AG09309 (cell line): ENCODE results near the gene MBNL3.

ENCODE experiments used
- DNase-seq: peaks from one replicate; pipeline ENCODE4 v3.0.0-alpha.2; 2010; ENCODE audit warnings: low read depth
- H3K4me3 ChIP-seq: 2 replicates; pipeline ENCODE4 v1.5.1; 2011; ENCODE audit warnings: mild to moderate bottlenecking, low read depth, low read length, moderate library complexity; ENCODE audit not compliant: control insufficient read depth
- TF ChIP-seq, protein P1 (sequence below): IDR thresholded peaks from 2 replicates; pipeline ENCODE4 v1.5.1; 2011; ENCODE audit warnings: mild to moderate bottlenecking, low read depth, low read length, inconsistent platforms; ENCODE audit not compliant: insufficient read depth, control insufficient read depth; ENCODE audit errors: missing control alignments

The MBNL3 gene

GRCh38 chrX:132433001-132433400 is 55.8 kb downstream of the MBNL3 start:
- no peak for DNase-seq
- TF ChIP-seq, protein P1, sequence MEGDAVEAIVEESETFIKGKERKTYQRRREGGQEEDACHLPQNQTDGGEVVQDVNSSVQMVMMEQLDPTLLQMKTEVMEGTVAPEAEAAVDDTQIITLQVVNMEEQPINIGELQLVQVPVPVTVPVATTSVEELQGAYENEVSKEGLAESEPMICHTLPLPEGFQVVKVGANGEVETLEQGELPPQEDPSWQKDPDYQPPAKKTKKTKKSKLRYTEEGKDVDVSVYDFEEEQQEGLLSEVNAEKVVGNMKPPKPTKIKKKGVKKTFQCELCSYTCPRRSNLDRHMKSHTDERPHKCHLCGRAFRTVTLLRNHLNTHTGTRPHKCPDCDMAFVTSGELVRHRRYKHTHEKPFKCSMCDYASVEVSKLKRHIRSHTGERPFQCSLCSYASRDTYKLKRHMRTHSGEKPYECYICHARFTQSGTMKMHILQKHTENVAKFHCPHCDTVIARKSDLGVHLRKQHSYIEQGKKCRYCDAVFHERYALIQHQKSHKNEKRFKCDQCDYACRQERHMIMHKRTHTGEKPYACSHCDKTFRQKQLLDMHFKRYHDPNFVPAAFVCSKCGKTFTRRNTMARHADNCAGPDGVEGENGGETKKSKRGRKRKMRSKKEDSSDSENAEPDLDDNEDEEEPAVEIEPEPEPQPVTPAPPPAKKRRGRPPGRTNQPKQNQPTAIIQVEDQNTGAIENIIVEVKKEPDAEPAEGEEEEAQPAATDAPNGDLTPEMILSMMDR = no peak
- H3K4me3 ChIP-seq = no peak overlapping the region

GRCh38 chrX:132428896-132429295 is 59.9 kb downstream of the MBNL3 start:
- TF ChIP-seq, protein P1 = no peak
- no peak for DNase-seq
- no peak overlapping the region for H3K4me3 ChIP-seq

- no peak overlapping the region for H3K4me3 ChIP-seq
- TF ChIP-seq, protein P1 = no peak
- peak; percentile 29 for DNase-seq
These were observed 62.0 kb downstream of the MBNL3 start for GRCh38 chrX:132426695-132427281.

DNA sequence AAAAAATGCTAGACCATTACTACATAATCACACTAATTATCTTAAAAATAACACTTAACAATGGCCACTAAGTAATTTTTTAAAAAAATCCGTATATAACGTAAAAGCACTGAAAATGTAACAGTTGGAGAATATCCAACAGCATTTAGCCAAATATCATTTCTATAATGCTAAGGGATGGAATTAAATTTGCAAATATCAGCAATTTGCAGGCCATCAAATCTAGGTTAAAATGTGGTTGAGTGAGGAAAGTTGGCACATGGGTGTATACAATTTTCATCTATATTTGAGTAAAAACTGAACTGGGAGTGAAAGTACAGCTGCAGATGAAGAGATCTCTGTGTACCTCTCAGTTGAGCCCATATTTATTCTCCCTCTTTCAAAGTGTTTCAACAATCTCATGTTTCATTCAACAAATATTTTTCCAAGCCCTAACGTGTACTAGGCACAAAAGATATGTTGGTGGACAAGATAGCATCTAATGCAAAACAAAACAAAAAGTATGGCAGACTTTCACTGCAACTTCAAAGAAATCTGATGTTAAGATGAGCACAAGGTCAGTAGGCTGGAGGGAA is 63.0 kb downstream of the MBNL3 start:
- TF ChIP-seq, protein P1 = no peak

DNA sequence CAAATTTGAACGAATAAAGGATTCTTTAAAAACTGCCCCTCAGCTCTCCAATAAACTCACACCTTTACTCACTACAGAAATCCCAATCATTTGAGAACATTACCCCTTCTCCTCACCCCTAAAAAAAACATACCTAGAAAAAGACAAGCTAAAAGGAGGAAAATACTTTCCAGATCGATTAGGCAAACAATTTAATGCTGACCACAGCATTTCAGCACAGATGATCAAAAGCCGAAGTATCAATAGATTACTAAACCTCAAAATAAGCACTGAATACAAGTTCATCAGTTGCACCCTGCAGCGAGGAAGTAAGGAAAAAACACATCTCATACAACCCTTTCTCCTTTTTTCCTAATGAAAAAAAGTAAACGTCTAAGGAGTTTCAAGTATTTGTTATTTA is 65.5 kb downstream of the MBNL3 start:
- TF ChIP-seq, protein P1 = no peak
- H3K4me3 ChIP-seq = no peak overlapping the region

More for the DNA sequence above, 63.0 kb downstream of the MBNL3 start:
- no peak overlapping the region for H3K4me3 ChIP-seq
- DNase-seq = no peak

GRCh38 chrX:132415012-132415411 is 73.8 kb downstream of the MBNL3 start:
- TF ChIP-seq, protein P1 = no peak
- no peak overlapping the region for H3K4me3 ChIP-seq
- DNase-seq = no peak

More for the DNA sequence above, 65.5 kb downstream of the MBNL3 start:
- no peak for DNase-seq
